Measurements from ENCODE around the gene SLC2A10. TPM values are rescaled to one million over a fixed set of nuclear protein-coding genes. Genes with fewer than 3 reads are reported as not detected.

SLC2A10 gene
- total RNA-seq, 4 donors from 2014 or later: 8.2 to 33.5 (median 15.2) TPM

- no peak for TF ChIP-seq CTCF (IDR thresholded peaks at IDR 0.05)
- TF ChIP-seq EP300 (IDR thresholded peaks at IDR 0.05; ENCODE audit: low read depth): no peak
- TF ChIP-seq POLR2AphosphoS5 (IDR thresholded peaks at IDR 0.05): no peak
- no peak for TF ChIP-seq POLR2A (IDR thresholded peaks at IDR 0.05)
- in situ Hi-C loops (cut with MboI; ENCODE audit: low pct_ligation_motif_present in 1 of 4, low pct_unique_long_range_greater_than_20kb in 1 of 4, low sequenced_read_pairs in 3 of 4): loop anchor here in 2 of 4 donors (10.0 to 25.0 kb wide), 2 partner anchors 158 to 171 kb away; partner anchors contain the start of gene ZNF334 (in 1 of the 2)
- intact Hi-C loops (cut with DNase I; ENCODE audit: low total_unique reads): no loop called here
- Histone ChIP-seq H3K4me3 (no peak overlapping the region), H3K36me3 (peaks cover 0 to 13% (median 0%) of the 10 kb centered on the region in 4 donors), H3K9me3 (no peaks in the 10 kb centered on the region), H3K4me1 (peaks cover 8 to 32% (median 23%) of the 10 kb centered on the region in 4 donors), H3K27ac (no peak overlapping the region), H3K27me3 (no peaks in the 10 kb centered on the region)
- DNase-seq: no peak
- WGBS, 2 donors (ENCODE audit: low coverage in 1 of 2): 33 to 63% methylated on average over 3 to 12 of the region's 12 CpGs
These were observed 26.3 kb upstream of the SLC2A10 start for GRCh38 chr20:46683011-46683667.

- peaks cover 0 to 13% (median 0%) of the 10 kb centered on the region in 4 donors for H3K36me3 ChIP-seq
- DNase-seq: no peak
- in situ Hi-C loops (cut with MboI; ENCODE audit: low pct_ligation_motif_present in 1 of 4, low pct_unique_long_range_greater_than_20kb in 1 of 4, low sequenced_read_pairs in 3 of 4): loop anchor here in 2 of 4 donors (10.0 to 25.0 kb wide), 2 partner anchors 159 to 171 kb away; partner anchors contain the start of gene ZNF334 (in 1 of the 2)
- no peaks in the 10 kb centered on the region for H3K9me3 ChIP-seq
- 60 to 66% methylated on average over 1 to 8 of the region's 8 CpGs for WGBS, 2 donors (ENCODE audit: low coverage in 1 of 2)
- H3K4me1 ChIP-seq: peaks cover 8 to 36% (median 27%) of the 10 kb centered on the region in 4 donors
- intact Hi-C loops (cut with DNase I; ENCODE audit: low total_unique reads): no loop called here
- TF ChIP-seq POLR2AphosphoS5 (IDR thresholded peaks at IDR 0.05): no peak
- TF ChIP-seq POLR2A (IDR thresholded peaks at IDR 0.05): no peak
- no peak for TF ChIP-seq CTCF (IDR thresholded peaks at IDR 0.05)
- TF ChIP-seq EP300 (IDR thresholded peaks at IDR 0.05; ENCODE audit: low read depth): no peak
- no peaks in the 10 kb centered on the region for H3K27me3 ChIP-seq
- peak overlapping the region in 1 of 4 donors; percentile 15 for H3K4me3 ChIP-seq
- peak overlapping the region in 1 of 4 donors; percentile 56 for H3K27ac ChIP-seq
These were observed 25.8 kb upstream of the SLC2A10 start for GRCh38 chr20:46683668-46683938.

GRCh38 chr20:46683939-46684750 lies 25.3 kb upstream of the SLC2A10 start:
- 35 to 68% methylated on average over 7 to 23 of the region's 23 CpGs for WGBS, 2 donors (ENCODE audit: low coverage in 1 of 2)
- Histone ChIP-seq H3K27ac (peak overlapping the region in 2 of 4 donors; percentile 56 to 62), H3K4me1 (peaks cover 8 to 37% (median 27%) of the 10 kb centered on the region in 4 donors), H3K9me3 (no peaks in the 10 kb centered on the region), H3K36me3 (peaks cover 0 to 13% (median 0%) of the 10 kb centered on the region in 4 donors), H3K4me3 (peak overlapping the region in 1 of 4 donors; percentile 15), H3K27me3 (no peaks in the 10 kb centered on the region)
- no peak for DNase-seq
- in situ Hi-C loops (cut with MboI; ENCODE audit: low pct_ligation_motif_present in 1 of 4, low pct_unique_long_range_greater_than_20kb in 1 of 4, low sequenced_read_pairs in 3 of 4): loop anchor here in 2 of 4 donors (10.0 to 25.0 kb wide), 2 partner anchors 159 to 172 kb away; partner anchors contain the start of gene ZNF334 (in 1 of the 2)
- intact Hi-C loops (cut with DNase I; ENCODE audit: low total_unique reads): no loop called here
- TF ChIP-seq EP300 (IDR thresholded peaks at IDR 0.05; ENCODE audit: low read depth) (no peak), POLR2A (IDR thresholded peaks at IDR 0.05) (no peak), POLR2AphosphoS5 (IDR thresholded peaks at IDR 0.05) (no peak), CTCF (IDR thresholded peaks at IDR 0.05) (no peak)
